Brain microvascular endothelial cell (primary cell): ENCODE measurements around the gene CCDC9B.

Source experiments
- DNase-seq: peaks from one replicate; pipeline ENCODE4 v3.0.0-alpha.2; 2020
- H3K27ac ChIP-seq: fragments of 250-450 bp; sonication (Bioruptor Pico); 2 replicates; pipeline ENCODE4 v1.5.1; 2020; ENCODE audit warnings: mild to moderate bottlenecking, moderate library complexity
- H3K27me3 ChIP-seq: fragments of 250-450 bp; sonication (Bioruptor Pico); replicated peaks from 2 replicates; pipeline ENCODE4 v1.5.1; 2020; ENCODE audit warnings: mild to moderate bottlenecking
- H3K36me3 ChIP-seq: fragments of 250-450 bp; sonication (Bioruptor Pico); replicated peaks from 2 replicates; pipeline ENCODE4 v1.5.1; 2020; ENCODE audit warnings: mild to moderate bottlenecking
- H3K4me3 ChIP-seq: 2 replicates; pipeline ENCODE4 v1.5.1; 2011; ENCODE audit warnings: low read depth, mild to moderate bottlenecking, control low read depth, low read length, moderate library complexity
- CTCF ChIP-seq: IDR thresholded peaks from 2 replicates; pipeline ENCODE4 v1.5.1; 2011; ENCODE audit warnings: low read depth, mild to moderate bottlenecking, moderate library complexity, low read length, control low read depth, inconsistent platforms; ENCODE audit errors: missing control alignments
- in situ Hi-C: cut with HindIII; loops from 2 replicates; pipeline ENCODE4 v1.10.0; 2017; ENCODE audit warnings: low sequenced_read_pairs, low pct_ligation_motif_present

The CCDC9B gene

GRCh38 chr15:40344631-40345120, 3.9 kb upstream of the CCDC9B start:
- no peaks in the 10 kb centered on the region for H3K36me3 ChIP-seq
- peak; percentile 53 for DNase-seq
- in situ Hi-C loops = no loop called here
- peak overlapping the region; percentile 96 for H3K27ac ChIP-seq
- H3K4me3 ChIP-seq = no peak overlapping the region
- H3K27me3 ChIP-seq = no peaks in the 10 kb centered on the region
- TF ChIP-seq CTCF = peak; percentile 87

GRCh38 chr15:40344217-40344616, 3.5 kb upstream of the CCDC9B start:
- Histone ChIP-seq H3K36me3 (no peaks in the 10 kb centered on the region), H3K4me3 (no peak overlapping the region), H3K27me3 (no peaks in the 10 kb centered on the region), H3K27ac (peak overlapping the region; percentile 96)
- in situ Hi-C loops = no loop called here
- DNase-seq = peak; percentile 76
- TF ChIP-seq CTCF = no peak

GRCh38 chr15:40343512-40343911, 2.8 kb upstream of the CCDC9B start:
- TF ChIP-seq CTCF = no peak
- H3K27ac ChIP-seq = peak overlapping the region; percentile 96
- no peaks in the 10 kb centered on the region for H3K36me3 ChIP-seq
- H3K27me3 ChIP-seq = no peaks in the 10 kb centered on the region
- peak; percentile 96 for DNase-seq
- in situ Hi-C loops = no loop called here
- H3K4me3 ChIP-seq = no peak overlapping the region

- TF ChIP-seq CTCF = no peak
- no peak overlapping the region for H3K4me3 ChIP-seq
- H3K27me3 ChIP-seq = no peaks in the 10 kb centered on the region
- peak overlapping the region; percentile 96 for H3K27ac ChIP-seq
- DNase-seq = no peak
- peaks cover under 1% of the 10 kb centered on the region for H3K36me3 ChIP-seq
- in situ Hi-C loops = no loop called here
These were observed 1.9 kb upstream of the CCDC9B start for GRCh38 chr15:40342416-40343320.

- Histone ChIP-seq H3K36me3 (peaks cover 23% of the 10 kb centered on the region), H3K4me3 (peak overlapping the region; percentile 56), H3K27ac (peak overlapping the region; percentile 95), H3K27me3 (no peaks in the 10 kb centered on the region)
- no peak for TF ChIP-seq CTCF
- no peak for DNase-seq
- in situ Hi-C loops = no loop called here
These were observed 550 bp downstream of the CCDC9B start for GRCh38 chr15:40340038-40340739.
